ENCODE data around the gene C17orf114.

C17orf114 gene

GRCh38 chr17:4789951-4790704 lies 12.0 kb downstream of the C17orf114 start:
- DNase-seq, result peak; percentile 92
- in situ Hi-C loops (cut with HindIII; ENCODE audit: low pct_ligation_motif_present, low pct_unique_long_range_greater_than_20kb, low sequenced_read_pairs), result no loop called here

- DNase-seq, result no peak
- in situ Hi-C loops (cut with HindIII; ENCODE audit: low pct_ligation_motif_present, low pct_unique_long_range_greater_than_20kb, low sequenced_read_pairs), result no loop called here
These were observed 12.5 kb downstream of the C17orf114 start for GRCh38 chr17:4789701-4789950.

GRCh38 chr17:4788807-4789700 lies 13.1 kb downstream of the C17orf114 start, which contains the start of gene GLTPD2:
Gene GLTPD2, plus strand, starts transcription at chr17:4788964. Its CDS starts 48 bp downstream, at chr17:4789012.
- in situ Hi-C loops (cut with HindIII; ENCODE audit: low pct_ligation_motif_present, low pct_unique_long_range_greater_than_20kb, low sequenced_read_pairs), result no loop called here
- DNase-seq, result no peak

DNA sequence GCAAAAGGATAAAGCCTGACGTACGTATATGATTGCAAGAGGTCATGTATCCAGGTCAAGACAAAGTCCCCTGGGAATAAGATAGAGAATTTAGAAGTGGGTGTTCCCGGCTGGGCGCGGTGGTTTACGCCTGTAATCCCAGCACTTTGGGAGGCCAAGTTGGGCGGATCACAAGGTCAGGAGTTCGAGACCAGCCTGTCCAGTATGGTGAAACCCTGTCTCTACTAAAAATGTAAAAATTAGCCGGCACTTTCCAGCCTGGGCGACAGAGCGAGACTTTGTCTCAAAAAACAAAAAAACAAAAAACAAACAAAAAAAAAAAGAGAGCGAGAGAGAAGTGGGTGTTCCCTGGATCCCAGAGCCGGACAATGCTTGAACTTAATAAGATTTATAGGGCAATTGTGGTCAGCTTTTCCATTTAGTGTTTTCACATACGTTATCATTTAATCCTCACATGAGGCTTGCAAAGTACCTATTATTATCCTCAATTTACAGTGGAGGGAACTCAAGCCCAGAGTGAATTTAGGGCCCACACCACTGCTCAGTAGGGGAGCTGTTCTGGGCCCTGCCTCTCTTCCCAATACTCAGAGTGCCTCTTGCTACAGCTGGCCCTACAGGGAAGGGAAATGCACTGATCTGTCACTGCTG lies 13.8 kb downstream of the C17orf114 start:
- in situ Hi-C loops (cut with HindIII; ENCODE audit: low pct_ligation_motif_present, low pct_unique_long_range_greater_than_20kb, low sequenced_read_pairs), result no loop called here
- no peak for DNase-seq

DNA sequence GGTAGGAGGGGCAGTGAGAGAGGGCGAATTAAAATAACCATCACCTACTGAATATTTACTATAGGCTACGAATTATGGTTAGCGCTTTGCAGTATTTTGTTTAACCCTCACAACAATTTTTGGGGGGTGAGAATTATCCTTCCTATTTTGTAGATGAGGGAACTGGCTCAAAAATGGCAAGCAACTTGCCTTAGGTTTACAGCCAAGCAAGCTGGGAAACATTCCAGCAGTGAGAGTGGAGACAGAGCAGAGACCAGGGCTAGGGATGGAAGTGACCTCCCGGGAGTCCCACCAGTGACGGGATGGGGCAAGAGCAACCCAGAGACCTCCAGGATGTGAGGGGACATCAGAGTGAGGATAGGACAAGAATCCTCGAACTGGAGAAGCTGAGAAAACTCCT lies 15.6 kb downstream of the C17orf114 start:
- DNase-seq, result no peak
- in situ Hi-C loops (cut with HindIII; ENCODE audit: low pct_ligation_motif_present, low pct_unique_long_range_greater_than_20kb, low sequenced_read_pairs), result no loop called here

- DNase-seq, result no peak
- in situ Hi-C loops (cut with HindIII; ENCODE audit: low pct_ligation_motif_present, low pct_unique_long_range_greater_than_20kb, low sequenced_read_pairs), result no loop called here
These were observed 16.0 kb downstream of the C17orf114 start, which contains the start of gene VMO1 for GRCh38 chr17:4786106-4786511. Gene VMO1, minus strand, starts transcription at chr17:4786364. Its CDS starts 12 bp downstream, at chr17:4786352.

DNA sequence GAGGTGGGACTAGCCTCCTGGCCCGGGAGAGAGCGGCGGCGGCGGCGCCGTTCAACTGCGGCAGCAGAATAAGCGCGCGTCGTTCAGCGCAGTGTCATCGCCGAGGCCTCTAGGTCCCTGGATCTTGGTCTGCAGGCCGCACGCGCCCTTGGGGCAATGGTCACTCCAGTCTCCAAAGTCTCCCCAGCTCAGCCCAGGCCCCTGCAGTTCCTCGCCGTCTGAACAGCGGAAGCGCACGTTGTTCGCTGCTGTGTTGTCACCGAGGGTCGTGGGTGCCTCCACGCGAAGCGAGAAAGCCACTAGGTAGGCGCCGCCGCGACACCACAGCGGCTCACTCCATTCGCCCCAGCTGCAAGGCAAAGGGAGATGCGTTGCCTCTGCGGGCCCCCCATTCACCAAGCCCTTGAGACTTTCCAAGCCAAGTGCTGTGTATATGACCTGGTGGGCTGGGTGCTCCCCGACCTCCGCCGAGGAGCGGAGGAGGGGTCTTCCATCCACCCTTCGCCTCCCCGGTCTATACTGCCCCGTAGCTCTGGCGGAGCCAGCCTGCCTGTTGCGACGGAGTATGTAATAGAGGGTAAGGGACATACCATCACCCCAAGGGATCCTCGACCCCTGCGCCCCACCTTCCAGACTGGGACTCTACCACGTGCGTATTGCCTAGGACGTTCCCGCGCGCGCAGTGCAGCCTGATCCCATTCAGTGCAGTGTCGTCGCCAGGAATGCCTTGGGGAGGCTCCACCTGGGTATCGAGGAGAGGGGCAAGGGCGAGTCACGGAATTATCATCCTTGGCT lies 16.6 kb downstream of the C17orf114 start:
- in situ Hi-C loops (cut with HindIII; ENCODE audit: low pct_ligation_motif_present, low pct_unique_long_range_greater_than_20kb, low sequenced_read_pairs), result no loop called here
- DNase-seq, result no peak

DNA sequence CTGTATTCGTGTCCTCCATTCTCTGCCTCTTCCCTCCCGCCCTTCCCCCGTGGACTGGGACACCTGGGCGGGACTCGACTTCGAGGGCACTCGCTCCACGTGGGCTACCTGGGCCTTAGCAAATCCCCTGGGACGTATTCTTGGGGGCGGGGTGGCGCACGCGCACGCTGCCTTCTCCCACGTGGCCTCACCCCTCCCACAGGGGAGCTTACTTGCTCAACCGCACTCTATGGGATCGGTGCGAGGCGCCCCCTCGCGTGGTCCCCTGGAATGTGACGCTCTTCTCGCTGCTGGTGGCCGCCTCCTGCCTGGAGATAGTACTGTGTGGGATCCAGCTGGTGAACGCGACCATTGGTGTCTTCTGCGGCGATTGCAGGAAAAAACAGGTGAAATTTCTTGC lies 19.5 kb downstream of the C17orf114 start:
- in situ Hi-C loops (cut with HindIII; ENCODE audit: low pct_ligation_motif_present, low pct_unique_long_range_greater_than_20kb, low sequenced_read_pairs), result no loop called here
- DNase-seq, result no peak

GRCh38 chr17:4780325-4780955 lies 21.7 kb downstream of the C17orf114 start:
- in situ Hi-C loops (cut with HindIII; ENCODE audit: low pct_ligation_motif_present, low pct_unique_long_range_greater_than_20kb, low sequenced_read_pairs), result no loop called here
- no peak for DNase-seq

- no peak for DNase-seq
- in situ Hi-C loops (cut with HindIII; ENCODE audit: low pct_ligation_motif_present, low pct_unique_long_range_greater_than_20kb, low sequenced_read_pairs), result no loop called here
These were observed 24.0 kb downstream of the C17orf114 start for GRCh38 chr17:4777969-4778760.

DNA sequence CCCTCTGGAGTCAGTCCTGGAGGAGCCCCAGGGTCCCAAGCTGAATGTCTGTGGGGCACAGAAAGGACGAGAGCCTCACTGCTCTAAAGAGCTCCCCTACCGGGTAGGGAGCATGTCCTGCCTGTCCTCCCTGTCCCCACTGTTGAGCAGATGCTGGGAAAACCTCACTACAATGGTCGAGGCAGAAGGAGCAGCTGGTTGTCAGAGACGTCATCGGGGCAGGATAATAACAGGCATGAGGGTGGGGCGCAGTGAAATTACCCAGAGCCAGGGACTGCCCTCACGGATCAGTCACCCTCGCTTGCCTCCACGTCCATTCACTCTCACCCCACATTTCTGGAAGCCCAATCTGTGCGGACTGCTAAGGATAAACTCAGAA lies 29.9 kb downstream of the C17orf114 start:
- DNase-seq, result no peak
- in situ Hi-C loops (cut with HindIII; ENCODE audit: low pct_ligation_motif_present, low pct_unique_long_range_greater_than_20kb, low sequenced_read_pairs), result no loop called here

GRCh38 chr17:4771519-4772234 lies 30.5 kb downstream of the C17orf114 start, which contains the start of gene TM4SF5:
Gene TM4SF5, plus strand, starts transcription at chr17:4771886. Its CDS starts 37 bp downstream, at chr17:4771923.
- DNase-seq, result no peak
- in situ Hi-C loops (cut with HindIII; ENCODE audit: low pct_ligation_motif_present, low pct_unique_long_range_greater_than_20kb, low sequenced_read_pairs), result no loop called here

DNA sequence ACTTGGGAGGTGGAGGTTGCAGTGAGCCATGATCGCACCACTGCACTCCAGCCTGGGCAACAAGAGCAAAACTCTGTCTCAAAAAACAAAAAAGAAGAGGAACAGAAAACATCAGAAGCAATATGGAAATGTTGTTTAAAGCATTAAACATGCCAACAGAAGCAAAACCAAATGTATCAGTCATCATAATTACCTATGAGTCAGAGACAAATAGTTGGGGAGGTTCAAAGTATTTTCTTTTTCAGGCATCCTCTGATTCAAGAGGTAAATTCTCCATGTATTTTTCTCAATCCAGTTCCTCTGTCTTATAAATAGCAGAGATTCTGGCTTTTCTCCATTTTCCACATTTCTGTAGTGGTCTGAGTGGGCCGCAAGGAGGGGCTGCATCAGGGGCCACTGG lies 32.5 kb downstream of the C17orf114 start:
- no peak for DNase-seq
- in situ Hi-C loops (cut with HindIII; ENCODE audit: low pct_ligation_motif_present, low pct_unique_long_range_greater_than_20kb, low sequenced_read_pairs), result no loop called here

- DNase-seq, result no peak
- in situ Hi-C loops (cut with HindIII; ENCODE audit: low pct_ligation_motif_present, low pct_unique_long_range_greater_than_20kb, low sequenced_read_pairs), result no loop called here
These were observed 33.8 kb downstream of the C17orf114 start for GRCh38 chr17:4768298-4768697.

DNA sequence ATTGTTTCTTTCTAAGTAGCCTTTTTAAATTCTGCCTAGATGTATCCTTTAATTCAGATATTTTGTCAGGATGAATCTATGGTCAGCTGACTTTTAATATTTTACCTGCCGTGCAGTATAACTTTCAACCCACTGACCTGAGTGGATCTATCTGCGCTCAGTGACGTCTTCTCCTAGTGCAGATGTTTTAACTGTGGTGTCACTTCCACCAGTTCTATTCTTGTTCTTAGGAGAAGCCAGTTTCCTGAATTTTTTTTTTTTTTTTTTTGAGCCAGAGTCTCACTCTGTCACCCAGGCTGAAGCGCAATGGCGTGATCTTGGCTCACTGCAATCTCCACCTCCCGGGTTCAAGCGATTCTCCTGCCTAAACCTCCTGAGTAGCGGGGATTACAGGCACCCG lies 35.4 kb downstream of the C17orf114 start:
- no peak for DNase-seq
- in situ Hi-C loops (cut with HindIII; ENCODE audit: low pct_ligation_motif_present, low pct_unique_long_range_greater_than_20kb, low sequenced_read_pairs), result no loop called here

DNA sequence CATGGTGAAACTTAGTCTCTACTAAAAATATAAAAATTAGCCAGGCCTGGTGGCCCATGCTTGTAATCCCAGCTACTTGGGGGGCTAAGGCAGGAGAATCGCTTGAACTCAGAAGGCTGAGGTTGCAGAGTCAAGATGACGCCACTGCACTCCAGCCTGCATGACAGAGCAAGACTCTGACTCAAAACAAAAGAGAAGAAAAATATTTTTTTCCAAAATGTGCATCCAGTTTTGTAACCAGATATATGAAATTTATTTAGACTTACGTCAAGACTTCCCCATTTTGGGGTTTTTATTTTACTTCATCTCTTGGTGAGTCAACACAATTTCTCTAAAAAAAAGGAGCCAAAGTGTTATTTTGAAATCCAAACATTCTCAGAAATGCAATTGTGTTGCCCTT lies 35.9 kb downstream of the C17orf114 start:
- no peak for DNase-seq
- in situ Hi-C loops (cut with HindIII; ENCODE audit: low pct_ligation_motif_present, low pct_unique_long_range_greater_than_20kb, low sequenced_read_pairs), result no loop called here

GRCh38 chr17:4764595-4764994 lies 37.5 kb downstream of the C17orf114 start:
- in situ Hi-C loops (cut with HindIII; ENCODE audit: low pct_ligation_motif_present, low pct_unique_long_range_greater_than_20kb, low sequenced_read_pairs), result no loop called here
- no peak for DNase-seq
